ENCODE data around the gene TMEM176A.

- TF ChIP-seq CTCF (IDR thresholded peaks at IDR 0.05; ENCODE audit: low read depth, low read length) (no peak), POLR2A (IDR thresholded peaks at IDR 0.05; ENCODE audit: extremely low read depth, insufficient read length) (no peak), MAX (IDR thresholded peaks at IDR 0.05; ENCODE audit: low read depth, low read length) (no peak), MYC (IDR thresholded peaks at IDR 0.05; ENCODE audit: low read depth, low read length) (no peak)
Observed at GRCh38 chr7:150814328-150815001, 13.9 kb downstream of the TMEM176A start.

Measured in NB4 (cell line).